GM12891 (cell line): ENCODE data around the gene AGPAT3.

ENCODE experiments used
- PAX5 ChIP-seq: IDR thresholded peaks from 2 replicates; pipeline ENCODE4 v1.6.1; 2011; ENCODE audit warnings: low read length, moderate library complexity, mild to moderate bottlenecking; ENCODE audit not compliant: insufficient read depth, severe bottlenecking
- POLR2A ChIP-seq: IDR thresholded peaks from 2 replicates; pipeline ENCODE4 v1.6.1; 2011; ENCODE audit warnings: low read depth, low read length, control low read depth
- POLR2AphosphoS5 ChIP-seq: IDR thresholded peaks from 2 replicates; pipeline ENCODE4 v1.6.1; 2011; ENCODE audit warnings: low read depth, low read length, control low read depth
- POU2F2 ChIP-seq: IDR thresholded peaks from 2 replicates; pipeline ENCODE4 v1.6.1; 2011; ENCODE audit warnings: low read depth, mild to moderate bottlenecking, control low read depth, low read length, moderate library complexity
- TAF1 ChIP-seq: IDR thresholded peaks from 2 replicates; pipeline ENCODE4 v1.6.1; 2011; ENCODE audit warnings: low read depth, low read length, control low read depth

- TF ChIP-seq POU2F2 (no peak), POLR2AphosphoS5 (no peak), POLR2A (no peak), PAX5 (no peak), TAF1 (no peak)
These were observed 123.0 kb downstream of the AGPAT3 start for GRCh38 chr21:43988016-43988415.
